Lung (tissue), 12 donors: ENCODE results near the gene RABL6. TPM values are rescaled to one million over a fixed set of nuclear protein-coding genes. Genes with fewer than 3 reads are reported as not detected.
A peak's percentile ranks its signal among the peaks of the same experiment; 100 is the strongest.

Source experiments
- ATAC-seq: fragments of 200-7000 bp; cut with Tn5 transposase; one replicate; pipeline ENCODE4 v1.9.1; 2020; ENCODE audit warnings: moderate number of reproducible peaks; ENCODE audit not compliant: insufficient read depth, low FRiP score
- DNase-seq, 3 donors: peaks; one replicate each; pipeline ENCODE4 v3.0.0-alpha.2; 2013 to 2017
- H3K27ac ChIP-seq, 2 donors: one replicate each; pipeline ENCODE4 v1.5.1; 2013; ENCODE audit warnings: mild to moderate bottlenecking in 2 of 2, moderate library complexity in 2 of 2, control low read depth in 1 of 2, inconsistent platforms in 1 of 2, low read depth in 1 of 2, low read length in 1 of 2
- H3K27me3 ChIP-seq, 3 donors: one replicate each; pipeline ENCODE4 v1.5.1; 2013; ENCODE audit warnings: low read length in 2 of 3; ENCODE audit not compliant: control insufficient read depth in 3 of 3, insufficient read depth in 3 of 3
- H3K36me3 ChIP-seq, 4 donors: one replicate each; pipeline ENCODE4 v1.5.1; 2013; ENCODE audit warnings: low read length in 4 of 4, mild to moderate bottlenecking in 1 of 4, moderate library complexity in 1 of 4; ENCODE audit not compliant: control insufficient read depth in 4 of 4, insufficient read depth in 4 of 4
- H3K4me1 ChIP-seq, 5 donors: one replicate each; pipeline ENCODE4 v1.5.1; 2013; ENCODE audit warnings: low read length in 5 of 5, mild to moderate bottlenecking in 2 of 5, moderate library complexity in 1 of 5; ENCODE audit not compliant: control insufficient read depth in 5 of 5, insufficient read depth in 5 of 5
- H3K4me3 ChIP-seq: one replicate; pipeline ENCODE4 v1.5.1; 2013; ENCODE audit warnings: mild to moderate bottlenecking, control low read depth, moderate library complexity
- H3K9ac ChIP-seq, 2 donors: one replicate each; pipeline ENCODE4 v1.5.1; 2013; ENCODE audit warnings: low read length in 2 of 2, control low read depth in 1 of 2; ENCODE audit not compliant: insufficient read depth in 1 of 2
- H3K9me3 ChIP-seq, 4 donors: one replicate each; pipeline ENCODE4 v1.5.1; 2013; ENCODE audit warnings: low read length in 3 of 4, mild to moderate bottlenecking in 1 of 4, moderate library complexity in 1 of 4; ENCODE audit not compliant: control insufficient read depth in 4 of 4, insufficient read depth in 3 of 4
- CTCF ChIP-seq: IDR thresholded peaks from 2 replicates; pipeline ENCODE4 v1.5.1; 2012; ENCODE audit warnings: mild to moderate bottlenecking; ENCODE audit errors: control extremely low read depth, extremely low read depth
- WGBS, 2 donors: extraction: QIAGEN DNeasy Blood & Tissue Kit; methylation state at CpG; one replicate each; pipeline ENCODE4 v1.1.7; 2013; 5-methylcytosine and 5-hydroxymethylcytosine counted together
- polyA plus RNA-seq, 2 donors: library from polyadenylated mRNA; stranded (reverse); fragments of 200-250 nt; gene quantifications; one replicate each; pipeline ENCODE4 v1.2.1, GENCODE V29; 2013
- total RNA-seq, 2 donors: library from RNA; depleted of rRNA in 1 of 2; stranded (reverse); fragments of >200 nt in 1 of 2; gene quantifications; one replicate each; pipeline ENCODE4 v1.2.1, GENCODE V29; 2014 to 2021
- donor health status: control.
- donor health status: control.
- donor health status: Bipolar disorder and iron deficiency.
- donor health status: healthy.
- donor health status: DM: yes; HTN: yes; CAD: no.

The RABL6 gene
- total and polyA plus RNA-seq, 4 donors: 36.4 to 87.8 (median 62.2) TPM

DNA sequence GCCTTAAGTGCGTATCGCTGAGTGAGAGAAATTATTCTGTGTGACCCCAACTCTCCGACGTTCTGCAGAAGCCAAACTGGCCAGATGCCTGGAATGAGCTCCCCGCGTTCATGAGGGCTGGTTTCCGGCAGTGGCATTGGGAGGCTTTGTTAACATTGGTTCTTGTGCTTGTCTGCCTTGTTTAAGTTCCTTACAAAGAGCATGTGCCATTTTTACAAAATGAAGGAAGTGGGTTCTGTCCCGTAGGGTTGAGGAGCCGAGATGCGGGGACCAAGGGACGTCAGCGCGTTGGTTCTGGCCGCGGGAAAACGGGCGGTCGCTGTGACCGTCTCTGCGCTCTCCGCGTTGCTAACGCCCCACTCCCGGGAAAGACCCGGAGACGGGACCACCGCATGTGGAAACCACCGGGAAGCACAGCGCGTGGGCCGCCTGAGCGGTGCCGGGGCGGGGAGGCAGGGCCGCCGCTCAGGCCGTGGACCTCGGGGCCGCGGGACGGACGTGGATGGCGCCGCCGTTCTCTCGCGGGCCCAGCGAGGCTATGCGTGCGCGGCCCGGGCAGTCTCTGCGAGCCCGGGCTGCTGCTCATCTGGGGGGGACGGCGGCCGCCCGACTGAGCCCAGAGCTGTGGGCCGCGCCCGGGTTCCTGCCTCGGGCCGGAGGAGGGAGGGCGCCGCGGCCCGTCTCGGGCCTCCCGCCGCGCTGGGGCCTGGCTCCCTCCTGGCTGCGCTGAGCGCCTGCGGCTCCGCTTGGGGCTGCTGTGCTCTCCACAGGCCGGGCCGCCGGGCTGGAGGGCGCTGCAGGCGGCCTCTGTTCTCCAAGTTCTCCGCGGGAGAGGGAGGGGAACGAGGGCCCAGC is 13.4 kb downstream of the RABL6 start:
- peaks cover 0 to 11% (median 4%) of the 10 kb centered on the region in 5 donors for H3K4me1 ChIP-seq
- no peak for TF ChIP-seq CTCF
- no peaks in the 10 kb centered on the region for H3K27me3 ChIP-seq
- no peaks in the 10 kb centered on the region for H3K9me3 ChIP-seq
- H3K9ac ChIP-seq: no peak overlapping the region
- peak; percentile 45 for ATAC-seq
- H3K36me3 ChIP-seq: peaks cover 0 to 23% (median 10%) of the 10 kb centered on the region in 4 donors
- no peak overlapping the region for H3K27ac ChIP-seq
- 22 to 40% methylated on average over 64 to 83 of the region's 83 CpGs for WGBS, 2 donors
- H3K4me3 ChIP-seq: no peak overlapping the region
- DNase-seq: peak; percentile 79 to 91 (median 83)

DNA sequence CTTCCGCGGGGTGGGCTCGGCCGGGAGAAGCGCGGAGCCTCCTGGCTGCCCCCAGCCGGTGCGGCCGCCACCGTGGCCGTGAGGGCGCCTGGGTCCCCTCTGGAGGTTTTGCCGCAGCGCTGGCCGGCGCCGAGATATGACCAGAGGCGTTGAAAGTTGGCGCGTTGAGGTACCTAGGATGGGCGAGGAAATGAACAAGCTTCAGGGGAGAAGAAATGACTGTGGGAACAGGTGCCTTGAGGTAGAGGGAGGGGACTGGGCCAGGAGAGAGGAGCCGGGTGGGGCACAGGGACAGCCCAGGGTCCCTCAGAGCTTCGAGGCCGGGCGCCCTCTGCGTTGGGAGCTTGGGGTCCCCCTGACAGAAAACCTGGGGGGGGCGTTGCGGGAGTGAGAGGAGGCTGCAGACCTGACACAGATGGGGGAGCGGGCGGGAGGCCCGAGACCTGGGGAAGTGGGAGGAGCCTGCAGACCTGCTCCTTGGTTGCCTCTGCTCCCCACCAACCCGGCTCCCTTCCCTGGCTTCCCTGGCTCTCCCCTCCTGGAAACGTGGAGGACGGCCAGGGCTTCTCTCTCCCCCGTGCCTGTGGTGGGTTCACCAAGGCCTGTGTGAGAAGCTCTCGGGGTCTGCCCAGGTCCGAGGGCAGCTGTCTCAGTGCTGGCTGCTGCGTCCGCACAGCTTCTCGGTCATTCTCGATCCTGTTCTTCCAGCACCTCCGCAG is 14.2 kb downstream of the RABL6 start:
- Histone ChIP-seq H3K4me1 (peaks cover 0 to 11% (median 4%) of the 10 kb centered on the region in 5 donors), H3K27me3 (no peaks in the 10 kb centered on the region), H3K27ac (no peak overlapping the region), H3K9me3 (no peaks in the 10 kb centered on the region), H3K9ac (no peak overlapping the region), H3K4me3 (no peak overlapping the region), H3K36me3 (peaks cover 0 to 31% (median 9%) of the 10 kb centered on the region in 4 donors)
- DNase-seq (no peak), ATAC-seq (no peak)
- WGBS, 2 donors: 79 to 82% methylated on average over 39 to 42 of the region's 42 CpGs
- TF ChIP-seq CTCF: no peak

GRCh38 chr9:136823136-136824046 is 15.6 kb downstream of the RABL6 start:
- Histone ChIP-seq H3K9me3 (no peaks in the 10 kb centered on the region), H3K27me3 (no peaks in the 10 kb centered on the region), H3K27ac (no peak overlapping the region), H3K4me1 (peaks cover 0 to 11% (median 4%) of the 10 kb centered on the region in 5 donors), H3K9ac (no peak overlapping the region), H3K4me3 (no peak overlapping the region), H3K36me3 (peaks cover 0 to 43% (median 9%) of the 10 kb centered on the region in 4 donors)
- no peak for TF ChIP-seq CTCF
- WGBS, 2 donors: 91 to 94% methylated on average over 29 to 30 of the region's 30 CpGs
- ATAC-seq: no peak
- no peak for DNase-seq
